Lung (tissue), 12 donors: Measurements from ENCODE around the gene GRK7. TPM values are rescaled to one million over a fixed set of nuclear protein-coding genes. Genes with fewer than 3 reads are reported as not detected.

Experiments used
- ATAC-seq: fragments of 200-7000 bp; cut with Tn5 transposase; one replicate; pipeline ENCODE4 v1.9.1; 2020; ENCODE audit warnings: moderate number of reproducible peaks; ENCODE audit not compliant: insufficient read depth, low FRiP score
- DNase-seq, 3 donors: peaks; one replicate each; pipeline ENCODE4 v3.0.0-alpha.2; 2013 to 2017
- H3K27ac ChIP-seq, 2 donors: one replicate each; pipeline ENCODE4 v1.5.1; 2013; ENCODE audit warnings: mild to moderate bottlenecking in 2 of 2, moderate library complexity in 2 of 2, control low read depth in 1 of 2, inconsistent platforms in 1 of 2, low read depth in 1 of 2, low read length in 1 of 2
- H3K27me3 ChIP-seq, 3 donors: one replicate each; pipeline ENCODE4 v1.5.1; 2013; ENCODE audit warnings: low read length in 2 of 3; ENCODE audit not compliant: control insufficient read depth in 3 of 3, insufficient read depth in 3 of 3
- H3K36me3 ChIP-seq, 4 donors: one replicate each; pipeline ENCODE4 v1.5.1; 2013; ENCODE audit warnings: low read length in 4 of 4, mild to moderate bottlenecking in 1 of 4, moderate library complexity in 1 of 4; ENCODE audit not compliant: control insufficient read depth in 4 of 4, insufficient read depth in 4 of 4
- H3K4me1 ChIP-seq, 5 donors: one replicate each; pipeline ENCODE4 v1.5.1; 2013; ENCODE audit warnings: low read length in 5 of 5, mild to moderate bottlenecking in 2 of 5, moderate library complexity in 1 of 5; ENCODE audit not compliant: control insufficient read depth in 5 of 5, insufficient read depth in 5 of 5
- H3K4me3 ChIP-seq: one replicate; pipeline ENCODE4 v1.5.1; 2013; ENCODE audit warnings: mild to moderate bottlenecking, control low read depth, moderate library complexity
- H3K9ac ChIP-seq, 2 donors: one replicate each; pipeline ENCODE4 v1.5.1; 2013; ENCODE audit warnings: low read length in 2 of 2, control low read depth in 1 of 2; ENCODE audit not compliant: insufficient read depth in 1 of 2
- H3K9me3 ChIP-seq, 4 donors: one replicate each; pipeline ENCODE4 v1.5.1; 2013; ENCODE audit warnings: low read length in 3 of 4, mild to moderate bottlenecking in 1 of 4, moderate library complexity in 1 of 4; ENCODE audit not compliant: control insufficient read depth in 4 of 4, insufficient read depth in 3 of 4
- WGBS, 2 donors: extraction: QIAGEN DNeasy Blood & Tissue Kit; methylation state at CpG; one replicate each; pipeline ENCODE4 v1.1.7; 2013; 5-methylcytosine and 5-hydroxymethylcytosine counted together
- polyA plus RNA-seq, 2 donors: library from polyadenylated mRNA; stranded (reverse); fragments of 200-250 nt; gene quantifications; one replicate each; pipeline ENCODE4 v1.2.1, GENCODE V29; 2013
- total RNA-seq, 2 donors: library from RNA; depleted of rRNA in 1 of 2; stranded (reverse); fragments of >200 nt in 1 of 2; gene quantifications; one replicate each; pipeline ENCODE4 v1.2.1, GENCODE V29; 2014 to 2021
- TF ChIP-seq, protein P1 (sequence below): IDR thresholded peaks from 2 replicates; pipeline ENCODE4 v1.5.1; 2012; ENCODE audit warnings: mild to moderate bottlenecking; ENCODE audit errors: control extremely low read depth, extremely low read depth
- donor health status: control.
- donor health status: control.
- donor health status: Bipolar disorder and iron deficiency.
- donor health status: healthy.
- donor health status: DM: yes; HTN: yes; CAD: no.

GRK7 gene
- total and polyA plus RNA-seq, 4 donors, result 0.06 to 0.12 (median 0.06) TPM; not detected in 1

DNA sequence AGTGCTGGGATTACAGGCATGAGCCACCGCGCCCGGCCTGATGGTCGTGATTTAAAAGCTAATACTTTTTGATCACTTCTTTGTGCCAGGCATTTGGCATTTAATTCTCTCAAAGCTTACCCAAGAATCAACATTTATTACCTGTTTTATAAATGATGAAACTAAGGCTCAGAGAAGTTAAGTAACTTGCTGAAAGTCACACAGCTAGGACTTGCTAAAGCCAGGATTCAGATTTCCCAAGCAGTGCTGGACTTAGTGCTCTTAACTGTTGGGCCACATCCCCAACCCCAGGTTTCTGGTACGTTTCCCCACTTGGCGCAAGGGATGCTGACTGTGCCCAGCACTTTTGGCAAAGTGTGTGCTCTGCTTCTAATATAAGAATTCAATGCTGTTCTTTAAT is 10.5 kb downstream of the GRK7 start:
- Histone ChIP-seq H3K27me3 (no peaks in the 10 kb centered on the region), H3K4me1 (peaks cover 0 to under 1% (median 0%) of the 10 kb centered on the region in 5 donors), H3K36me3 (no peaks in the 10 kb centered on the region), H3K27ac (no peak overlapping the region), H3K9ac (no peak overlapping the region), H3K9me3 (peaks cover 0 to 1% (median 0%) of the 10 kb centered on the region in 4 donors), H3K4me3 (no peak overlapping the region)
- ATAC-seq (no peak), DNase-seq (no peak)
- TF ChIP-seq, protein P1, sequence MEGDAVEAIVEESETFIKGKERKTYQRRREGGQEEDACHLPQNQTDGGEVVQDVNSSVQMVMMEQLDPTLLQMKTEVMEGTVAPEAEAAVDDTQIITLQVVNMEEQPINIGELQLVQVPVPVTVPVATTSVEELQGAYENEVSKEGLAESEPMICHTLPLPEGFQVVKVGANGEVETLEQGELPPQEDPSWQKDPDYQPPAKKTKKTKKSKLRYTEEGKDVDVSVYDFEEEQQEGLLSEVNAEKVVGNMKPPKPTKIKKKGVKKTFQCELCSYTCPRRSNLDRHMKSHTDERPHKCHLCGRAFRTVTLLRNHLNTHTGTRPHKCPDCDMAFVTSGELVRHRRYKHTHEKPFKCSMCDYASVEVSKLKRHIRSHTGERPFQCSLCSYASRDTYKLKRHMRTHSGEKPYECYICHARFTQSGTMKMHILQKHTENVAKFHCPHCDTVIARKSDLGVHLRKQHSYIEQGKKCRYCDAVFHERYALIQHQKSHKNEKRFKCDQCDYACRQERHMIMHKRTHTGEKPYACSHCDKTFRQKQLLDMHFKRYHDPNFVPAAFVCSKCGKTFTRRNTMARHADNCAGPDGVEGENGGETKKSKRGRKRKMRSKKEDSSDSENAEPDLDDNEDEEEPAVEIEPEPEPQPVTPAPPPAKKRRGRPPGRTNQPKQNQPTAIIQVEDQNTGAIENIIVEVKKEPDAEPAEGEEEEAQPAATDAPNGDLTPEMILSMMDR, result no peak
- WGBS, 2 donors, result 94 to 97% methylated on average over 6 of the region's 6 CpGs

DNA sequence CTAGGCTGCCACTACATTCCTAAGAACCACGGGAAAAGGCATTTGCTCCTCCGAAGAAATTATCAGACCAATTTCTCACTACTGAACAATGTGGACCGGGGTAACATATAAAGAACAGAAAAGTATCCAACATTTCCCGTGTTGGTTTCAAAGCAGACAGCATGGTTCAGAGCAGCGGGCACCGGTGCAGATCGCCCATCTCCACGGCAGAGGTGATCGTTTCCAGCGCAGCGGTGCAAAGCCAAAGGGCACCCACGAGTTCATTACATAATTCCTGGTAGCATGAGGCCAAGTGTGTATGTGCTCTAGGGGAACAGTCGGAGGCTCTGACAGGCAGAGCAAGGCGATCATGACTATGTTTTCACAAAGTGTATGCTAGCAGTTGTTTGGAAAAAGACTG is 13.2 kb downstream of the GRK7 start:
- Histone ChIP-seq H3K9ac (no peak overlapping the region), H3K27me3 (no peaks in the 10 kb centered on the region), H3K36me3 (no peaks in the 10 kb centered on the region), H3K27ac (no peak overlapping the region), H3K4me3 (no peak overlapping the region), H3K4me1 (no peaks in the 10 kb centered on the region), H3K9me3 (peaks cover 0 to 1% (median 0%) of the 10 kb centered on the region in 4 donors)
- TF ChIP-seq, protein P1, result no peak
- 93 to 97% methylated on average over 14 of the region's 14 CpGs for WGBS, 2 donors
- DNase-seq (no peak), ATAC-seq (no peak)

DNA sequence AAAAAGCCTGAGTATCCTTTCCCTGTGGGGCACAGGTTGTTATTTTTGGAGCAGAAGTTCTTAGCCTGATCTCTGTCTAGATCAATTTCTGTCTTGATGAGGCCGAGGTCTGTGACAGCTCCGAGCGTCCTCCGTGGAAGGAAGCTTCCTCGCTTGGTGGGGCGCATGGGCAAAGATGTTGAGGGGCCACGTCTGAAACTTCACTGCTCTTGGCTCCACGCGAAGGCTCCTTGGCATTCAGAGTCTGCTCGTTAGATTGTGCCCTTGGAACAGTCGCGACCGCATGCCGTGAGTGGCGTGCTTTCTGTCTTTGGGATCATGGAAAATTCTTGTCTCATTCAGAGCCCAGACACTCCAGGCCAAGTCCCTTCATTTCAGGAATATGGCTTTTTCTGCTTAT is 13.7 kb downstream of the GRK7 start:
- H3K4me3 ChIP-seq, result no peak overlapping the region
- H3K27me3 ChIP-seq, result no peaks in the 10 kb centered on the region
- TF ChIP-seq, protein P1, result no peak
- H3K4me1 ChIP-seq, result no peaks in the 10 kb centered on the region
- ATAC-seq, result no peak
- no peak for DNase-seq
- H3K27ac ChIP-seq, result no peak overlapping the region
- peaks cover 0 to 1% (median 0%) of the 10 kb centered on the region in 4 donors for H3K9me3 ChIP-seq
- 93 to 95% methylated on average over 15 of the region's 15 CpGs for WGBS, 2 donors
- H3K36me3 ChIP-seq, result no peaks in the 10 kb centered on the region
- H3K9ac ChIP-seq, result no peak overlapping the region
